Adipocyte (in vitro differentiated cells): Measurements from ENCODE around the gene CCDC186.
A peak's percentile ranks its signal among the peaks of the same experiment; 100 is the strongest.

ENCODE experiments used
- DNase-seq: peaks from one replicate; pipeline ENCODE4 v3.0.0-alpha.2; 2015; ENCODE audit warnings: low read depth
- H3K27me3 ChIP-seq: replicated peaks from 2 replicates; pipeline ENCODE4 v1.7.0; 2013; ENCODE audit warnings: mild to moderate bottlenecking, low read length, moderate library complexity; ENCODE audit not compliant: control insufficient read depth, insufficient read depth
- H3K36me3 ChIP-seq: 2 replicates; pipeline ENCODE4 v1.7.0; 2013; ENCODE audit warnings: low read length, mild to moderate bottlenecking, moderate library complexity; ENCODE audit not compliant: control insufficient read depth, insufficient read depth, severe bottlenecking
- H3K4me1 ChIP-seq: 2 replicates; pipeline ENCODE4 v1.7.0; 2013; ENCODE audit warnings: mild to moderate bottlenecking, low read length, moderate library complexity; ENCODE audit not compliant: control insufficient read depth, insufficient read depth
- H3K4me3 ChIP-seq: 2 replicates; pipeline ENCODE4 v1.7.0; 2013; ENCODE audit warnings: mild to moderate bottlenecking, low read length, moderate library complexity
- H3K9ac ChIP-seq: 2 replicates; pipeline ENCODE4 v1.7.0; 2013; ENCODE audit warnings: mild to moderate bottlenecking, low read length, moderate library complexity
- H3K9me3 ChIP-seq: 2 replicates; pipeline ENCODE4 v1.7.0; 2013; ENCODE audit warnings: mild to moderate bottlenecking, low read length, moderate library complexity; ENCODE audit not compliant: control insufficient read depth

Gene CCDC186

GRCh38 chr10:114110174-114110972 lies 63.6 kb downstream of the CCDC186 start:
- peaks cover 3% of the 10 kb centered on the region for H3K4me1 ChIP-seq
- H3K27me3 ChIP-seq: peaks cover 34% of the 10 kb centered on the region
- H3K9me3 ChIP-seq: no peaks in the 10 kb centered on the region
- no peak for DNase-seq
- no peak overlapping the region for H3K4me3 ChIP-seq
- H3K36me3 ChIP-seq: no peaks in the 10 kb centered on the region
- no peak overlapping the region for H3K9ac ChIP-seq

DNA sequence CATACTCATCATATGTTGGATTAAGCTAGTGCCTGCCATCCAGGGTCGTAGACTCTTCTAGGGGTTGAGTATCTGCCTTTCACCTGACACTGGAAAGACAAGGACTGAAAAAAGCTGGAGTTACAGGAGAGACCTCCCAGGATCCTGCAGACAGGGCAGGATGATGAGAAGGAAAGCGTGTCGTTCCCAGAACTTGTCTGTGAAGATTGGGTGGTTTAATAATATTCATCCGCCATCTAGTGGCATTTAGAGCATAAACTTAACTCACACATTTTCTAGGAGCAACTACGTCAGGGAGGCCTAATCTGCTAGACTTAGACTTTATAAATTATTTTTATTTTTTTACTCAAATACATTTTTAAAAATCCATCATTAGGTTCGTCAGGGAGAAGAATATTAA lies 70.7 kb downstream of the CCDC186 start:
- peak; percentile 85 for DNase-seq
- peaks cover 25% of the 10 kb centered on the region for H3K27me3 ChIP-seq
- H3K4me1 ChIP-seq: peaks cover 5% of the 10 kb centered on the region
- no peaks in the 10 kb centered on the region for H3K9me3 ChIP-seq
- no peaks in the 10 kb centered on the region for H3K36me3 ChIP-seq
- no peak overlapping the region for H3K9ac ChIP-seq
- no peak overlapping the region for H3K4me3 ChIP-seq

GRCh38 chr10:114102256-114102655 lies 71.7 kb downstream of the CCDC186 start:
- no peak overlapping the region for H3K4me3 ChIP-seq
- H3K9me3 ChIP-seq: no peaks in the 10 kb centered on the region
- H3K36me3 ChIP-seq: no peaks in the 10 kb centered on the region
- peaks cover 29% of the 10 kb centered on the region for H3K27me3 ChIP-seq
- H3K9ac ChIP-seq: no peak overlapping the region
- peaks cover 5% of the 10 kb centered on the region for H3K4me1 ChIP-seq
- DNase-seq: peak; percentile 15

GRCh38 chr10:114100848-114101741 lies 72.9 kb downstream of the CCDC186 start:
- Histone ChIP-seq H3K36me3 (no peaks in the 10 kb centered on the region), H3K9me3 (no peaks in the 10 kb centered on the region), H3K9ac (no peak overlapping the region), H3K27me3 (peaks cover 39% of the 10 kb centered on the region), H3K4me1 (peaks cover 5% of the 10 kb centered on the region), H3K4me3 (peak overlapping the region; percentile 64)
- DNase-seq: peak; percentile 49

GRCh38 chr10:114096864-114097263 lies 77.1 kb downstream of the CCDC186 start:
- no peaks in the 10 kb centered on the region for H3K9me3 ChIP-seq
- peaks cover 70% of the 10 kb centered on the region for H3K27me3 ChIP-seq
- H3K9ac ChIP-seq: no peak overlapping the region
- H3K36me3 ChIP-seq: no peaks in the 10 kb centered on the region
- H3K4me3 ChIP-seq: no peak overlapping the region
- H3K4me1 ChIP-seq: peaks cover 5% of the 10 kb centered on the region
- no peak for DNase-seq

- H3K9ac ChIP-seq: no peak overlapping the region
- peaks cover 64% of the 10 kb centered on the region for H3K27me3 ChIP-seq
- DNase-seq: peak; percentile 33
- no peaks in the 10 kb centered on the region for H3K9me3 ChIP-seq
- H3K4me3 ChIP-seq: no peak overlapping the region
- H3K4me1 ChIP-seq: no peaks in the 10 kb centered on the region
- H3K36me3 ChIP-seq: no peaks in the 10 kb centered on the region
Observed at GRCh38 chr10:114095559-114096337, 78.3 kb downstream of the CCDC186 start.

DNA sequence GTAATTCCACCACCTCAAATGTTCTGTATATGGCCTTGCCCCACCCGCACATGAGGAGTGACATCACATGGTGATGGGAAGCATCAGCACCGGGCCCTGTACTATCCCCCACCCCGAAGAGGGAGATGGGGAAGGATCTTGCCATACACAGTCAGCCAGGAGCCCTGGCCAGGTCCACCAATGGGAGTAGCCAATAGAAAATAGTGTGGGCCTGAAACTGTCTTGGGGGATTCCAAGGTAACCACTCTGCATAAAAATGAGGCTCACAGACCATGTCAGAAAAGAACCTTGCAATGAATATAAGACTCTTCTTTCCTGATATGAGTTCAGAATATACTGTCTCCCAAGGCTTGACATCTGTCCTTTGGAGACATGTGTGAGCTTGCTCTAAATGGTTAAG lies 79.2 kb downstream of the CCDC186 start:
- Histone ChIP-seq H3K9ac (no peak overlapping the region), H3K27me3 (peaks cover 54% of the 10 kb centered on the region)

GRCh38 chr10:114087655-114088054 lies 86.3 kb downstream of the CCDC186 start:
- no peak overlapping the region for H3K9ac ChIP-seq

More for the DNA sequence above, 79.2 kb downstream of the CCDC186 start:
- Histone ChIP-seq H3K4me3 (no peak overlapping the region), H3K4me1 (no peaks in the 10 kb centered on the region), H3K9me3 (no peaks in the 10 kb centered on the region), H3K36me3 (no peaks in the 10 kb centered on the region)
- DNase-seq: no peak

GRCh38 chr10:114087255-114087654 lies 86.7 kb downstream of the CCDC186 start:
- no peak overlapping the region for H3K4me3 ChIP-seq
- H3K9ac ChIP-seq: no peak overlapping the region
- no peak for DNase-seq
- H3K36me3 ChIP-seq: no peaks in the 10 kb centered on the region
- H3K9me3 ChIP-seq: no peaks in the 10 kb centered on the region
- no peaks in the 10 kb centered on the region for H3K4me1 ChIP-seq
- H3K27me3 ChIP-seq: peaks cover 24% of the 10 kb centered on the region

More at GRCh38 chr10:114087655-114088054, 86.3 kb downstream of the CCDC186 start:
- no peak overlapping the region for H3K4me3 ChIP-seq
- H3K36me3 ChIP-seq: no peaks in the 10 kb centered on the region
- no peaks in the 10 kb centered on the region for H3K9me3 ChIP-seq
- DNase-seq: no peak
- peaks cover 27% of the 10 kb centered on the region for H3K27me3 ChIP-seq
- H3K4me1 ChIP-seq: no peaks in the 10 kb centered on the region

- Histone ChIP-seq H3K36me3 (no peaks in the 10 kb centered on the region), H3K27me3 (peaks cover 32% of the 10 kb centered on the region), H3K9me3 (no peaks in the 10 kb centered on the region), H3K9ac (no peak overlapping the region), H3K4me3 (no peak overlapping the region), H3K4me1 (no peaks in the 10 kb centered on the region)
- DNase-seq: no peak
Observed at GRCh38 chr10:114084215-114084614, 89.8 kb downstream of the CCDC186 start.

- H3K27me3 ChIP-seq: peaks cover 36% of the 10 kb centered on the region
- H3K9me3 ChIP-seq: no peaks in the 10 kb centered on the region
- no peak for DNase-seq
- H3K9ac ChIP-seq: no peak overlapping the region
- no peak overlapping the region for H3K4me3 ChIP-seq
- H3K36me3 ChIP-seq: no peaks in the 10 kb centered on the region
- no peaks in the 10 kb centered on the region for H3K4me1 ChIP-seq
Observed at GRCh38 chr10:114083040-114083439, 91.0 kb downstream of the CCDC186 start.
